SK-N-SH (cell line): ENCODE results near the gene PDYN. TPM values are rescaled to one million over a fixed set of nuclear protein-coding genes. Genes with fewer than 3 reads are reported as not detected.

Experiments used
- CTCF ChIA-PET: fragments of 300-600, 350-600 bp; formaldehyde crosslinking; extraction: SDS; loops from one replicate; lab custom pipeline; 2021; lab: Yijun Ruan, JAX
- POLR2A ChIA-PET: fragments of 350-600 bp; sonication (Branson Sonifier 250); formaldehyde crosslinking; extraction: SDS; loops from one replicate; lab custom pipeline; 2020; ENCODE audit warnings: antibody characterized with exemption, inconsistent platforms; lab: Yijun Ruan, JAX
- DNase-seq: peaks from one replicate; pipeline ENCODE4 v3.0.0; 2012
- H2AFZ ChIP-seq: fragments of 200-600 bp; sonication (generic); 2 replicates; pipeline ENCODE4 v1.8.1; 2016; ENCODE audit warnings: antibody characterized with exemption, mild to moderate bottlenecking, low read depth
- H3F3A ChIP-seq: fragments of 200-600 bp; sonication (generic); replicated peaks from 2 replicates; pipeline ENCODE3; 2016; ENCODE audit warnings: antibody characterized with exemption, mild to moderate bottlenecking; ENCODE audit not compliant: insufficient read depth
- H3K27ac ChIP-seq, 2 experiments: fragments of 200-500 bp in 1 of 2; fragments of 200-600 bp in 1 of 2; sonication (Bioruptor generic) in 1 of 2; sonication (generic), shearing (Covaris generic) in 1 of 2; 2 replicates each; pipeline versions ENCODE4 v1.5.1 to v1.6.1; 2014 to 2016; ENCODE audit warnings: low read depth in 2 of 2, inconsistent platforms in 1 of 2, low read length in 1 of 2, mild to moderate bottlenecking in 1 of 2, mixed read lengths in 1 of 2
- H3K27me3 ChIP-seq: fragments of 200-600 bp; sonication (generic), shearing (Covaris generic); 2 replicates; pipeline ENCODE4 v1.6.1; 2016; ENCODE audit warnings: mixed run types; ENCODE audit not compliant: insufficient read depth
- H3K36me3 ChIP-seq, 2 experiments: fragments of 200-500 bp in 1 of 2; fragments of 200-600 bp in 1 of 2; sonication (Bioruptor generic) in 1 of 2; sonication (generic) in 1 of 2; replicated peaks in 1 of 2; 2 replicates each; pipeline versions ENCODE3 to v1.5.1; 2014 to 2016; ENCODE audit warnings: low read length in 1 of 2, mild to moderate bottlenecking in 1 of 2; ENCODE audit not compliant: insufficient read depth in 2 of 2, control insufficient read depth in 1 of 2
- H3K4me1 ChIP-seq, 2 experiments: fragments of 200-500 bp in 1 of 2; fragments of 200-600 bp in 1 of 2; sonication (Bioruptor generic) in 1 of 2; sonication (generic), shearing (Covaris generic) in 1 of 2; 2 replicates each; pipeline versions ENCODE4 v1.5.1 to v1.6.1; 2014 to 2016; ENCODE audit warnings: low read depth in 1 of 2, low read length in 1 of 2, mixed run types in 1 of 2; ENCODE audit not compliant: insufficient read depth in 2 of 2, control insufficient read depth in 1 of 2
- H3K4me2 ChIP-seq: fragments of 200-600 bp; sonication (generic), shearing (Covaris generic); 2 replicates; pipeline ENCODE4 v1.6.1; 2017; ENCODE audit warnings: mixed run types
- H3K4me3 ChIP-seq, 2 experiments: fragments of 200-500 bp in 1 of 2; fragments of 200-600 bp in 1 of 2; sonication (Bioruptor generic) in 1 of 2; sonication (generic), shearing (Covaris generic) in 1 of 2; 2 replicates each; pipeline versions ENCODE4 v1.5.1 to v1.8.1; 2014 to 2016; ENCODE audit warnings: low read depth in 2 of 2, inconsistent platforms in 1 of 2, low read length in 1 of 2, mild to moderate bottlenecking in 1 of 2, mixed read lengths in 1 of 2, moderate library complexity in 1 of 2
- H3K79me2 ChIP-seq: fragments of 200-600 bp; sonication (generic); 2 replicates; pipeline ENCODE4 v1.8.1; 2017; ENCODE audit warnings: mild to moderate bottlenecking; ENCODE audit not compliant: insufficient read depth
- H3K9ac ChIP-seq: fragments of 200-600 bp; sonication (generic); 2 replicates; pipeline ENCODE4 v1.6.1; 2017; ENCODE audit warnings: mixed run types
- H3K9me2 ChIP-seq: fragments of 200-600 bp; sonication (generic); 2 replicates; pipeline ENCODE4 v1.6.1; 2017; ENCODE audit warnings: mixed run types
- H3K9me3 ChIP-seq: fragments of 200-600 bp; sonication (generic); 2 replicates; pipeline ENCODE4 v1.6.1; 2017; ENCODE audit warnings: mixed run types, mild to moderate bottlenecking, moderate library complexity
- H4K20me1 ChIP-seq: fragments of 200-600 bp; sonication (generic); 2 replicates; pipeline ENCODE4 v1.6.1; 2017; ENCODE audit warnings: mild to moderate bottlenecking, mixed run types; ENCODE audit not compliant: insufficient read depth
- ELF1 ChIP-seq: IDR thresholded peaks from 2 replicates; pipeline ENCODE4 v1.4.0; 2012
- EP300 ChIP-seq, 2 experiments: IDR thresholded peaks; 2 replicates each; pipeline versions ENCODE4 v1.4.0 to v1.6.1; 2012; ENCODE audit warnings: borderline replicate concordance in 1 of 2, low read depth in 1 of 2, low read length in 1 of 2
- EZH2phosphoT487 ChIP-seq: fragments of 200-600 bp; sonication (generic); IDR thresholded peaks from 2 replicates; pipeline ENCODE4 v1.6.1; 2017; ENCODE audit warnings: low read depth, mixed run types, mild to moderate bottlenecking, antibody characterized with exemption, moderate library complexity, borderline replicate concordance
- FOSL2 ChIP-seq: IDR thresholded peaks from 2 replicates; pipeline ENCODE4 v1.4.0; 2012; ENCODE audit warnings: low read depth, mild to moderate bottlenecking, moderate library complexity, borderline replicate concordance
- FOXM1 ChIP-seq: IDR thresholded peaks from 2 replicates; pipeline ENCODE4 v1.4.0; 2012; ENCODE audit warnings: low read depth, mild to moderate bottlenecking
- GABPA ChIP-seq: IDR thresholded peaks from 2 replicates; pipeline ENCODE4 v1.4.0; 2012; ENCODE audit warnings: low read depth, mild to moderate bottlenecking
- JUND ChIP-seq: IDR thresholded peaks from 2 replicates; pipeline ENCODE4 v1.4.0; 2012
- MEF2A ChIP-seq: IDR thresholded peaks from 2 replicates; pipeline ENCODE4 v1.4.0; 2012; ENCODE audit warnings: low read depth, borderline replicate concordance
- MXI1 ChIP-seq: IDR thresholded peaks from 2 replicates; pipeline ENCODE4 v1.6.1; 2012; ENCODE audit warnings: mild to moderate bottlenecking, low read depth, low read length, improper control_type of control experiment
- NRF1 ChIP-seq: IDR thresholded peaks from 2 replicates; pipeline ENCODE4 v1.6.1; 2012; ENCODE audit warnings: low read depth, mild to moderate bottlenecking, low read length
- POLR2AphosphoS5 ChIP-seq: IDR thresholded peaks from 2 replicates; pipeline ENCODE4 v1.6.1; 2012; ENCODE audit warnings: low read depth, low read length
- RAD21 ChIP-seq: IDR thresholded peaks from 2 replicates; pipeline ENCODE4 v1.6.1; 2012; ENCODE audit warnings: mild to moderate bottlenecking, low read length
- RCOR1 ChIP-seq: fragments of 150-350 bp; IDR thresholded peaks from 2 replicates; pipeline ENCODE4 v1.6.1; 2017; ENCODE audit warnings: antibody characterized with exemption, low read length
- RXRA ChIP-seq: IDR thresholded peaks from 2 replicates; pipeline ENCODE4 v1.4.0; 2012; ENCODE audit warnings: low read depth, mild to moderate bottlenecking, borderline replicate concordance
- SMC3 ChIP-seq: IDR thresholded peaks from 2 replicates; pipeline ENCODE4 v1.6.1; 2012; ENCODE audit warnings: low read depth, low read length, improper control_type of control experiment
- TEAD4 ChIP-seq: IDR thresholded peaks from 2 replicates; pipeline ENCODE4 v1.4.0; 2012; ENCODE audit warnings: mild to moderate bottlenecking, borderline replicate concordance; ENCODE audit not compliant: insufficient read depth
- YY1 ChIP-seq: IDR thresholded peaks from 2 replicates; pipeline ENCODE4 v1.4.0; 2012; ENCODE audit warnings: low read depth, mild to moderate bottlenecking
- WGBS: methylation state at CpG from one replicate; pipeline ENCODE4 v1.1.6; 2017; ENCODE audit warnings: low lambda C conversion rate; 5-methylcytosine and 5-hydroxymethylcytosine counted together
- polyA plus RNA-seq, 3 experiments: library from polyadenylated mRNA; depleted of rRNA; stranded (reverse); fragments of >200 nt; gene quantifications; 2 replicates each; pipeline ENCODE4 v1.2.3, GENCODE V29; 2012
- TF ChIP-seq, protein P1 (sequence below): fragments of 150-350 bp; IDR thresholded peaks from 2 replicates; pipeline ENCODE4 v1.6.1; 2017; ENCODE audit warnings: antibody characterized with exemption, low read length, low read depth, borderline replicate concordance
- TF ChIP-seq, protein P2 (sequence below): fragments of 150-350 bp; IDR thresholded peaks from 2 replicates; pipeline ENCODE4 v1.6.1; 2016; ENCODE audit warnings: mild to moderate bottlenecking, low read depth, low read length

The PDYN gene
- polyA plus RNA-seq, 1 of the 3 experiments (the other 2 are of a cell fraction): not detected

- no peak for DNase-seq
- Histone ChIP-seq H3K9me3 (no peaks in the 10 kb centered on the region), H3K9ac (no peak overlapping the region), H3K36me3 (no peaks in the 10 kb centered on the region), H3K79me2 (no peaks in the 10 kb centered on the region), H3K4me2 (no peak overlapping the region), H2AFZ (no peak overlapping the region), H3K27ac (no peak overlapping the region), H3K4me1 (no peaks in the 10 kb centered on the region), H4K20me1 (no peaks in the 10 kb centered on the region), H3K9me2 (no peaks in the 10 kb centered on the region), H3F3A (no peaks in the 10 kb centered on the region), H3K4me3 (no peak overlapping the region), H3K27me3 (peaks cover 67% of the 10 kb centered on the region)
- ChIA-PET POLR2A (no interaction called here), CTCF (interaction anchor here (1.2 to 2.7 kb wide), 3 partner anchors 9 to 178 kb away, joined by 3 to 8 read pairs (median 4); no protein-coding TSS in a partner anchor)
- TF ChIP-seq EZH2phosphoT487 (no peak), EP300 (IDR thresholded peaks at IDR 0.05; ENCODE audit: borderline replicate concordance in 1 of 2, low read depth in 1 of 2, low read length in 1 of 2) (no peak), YY1 (no peak), FOSL2 (no peak), SMC3 (no peak)
- WGBS: 60% methylated on average over 8 of the region's 14 CpGs
These were observed 769 bp upstream of the PDYN start for GRCh38 chr20:1994627-1995026.

GRCh38 chr20:1992359-1993110, 1.3 kb downstream of the PDYN start:
- peaks cover 62% of the 10 kb centered on the region for H3K27me3 ChIP-seq
- ChIA-PET CTCF (interaction anchor here (1.0 to 2.0 kb wide), 4 partner anchors 13 to 190 kb away, joined by 3 to 6 read pairs (median 4); no protein-coding TSS in a partner anchor), POLR2A (no interaction called here)
- no peaks in the 10 kb centered on the region for H3K9me2 ChIP-seq
- H3K4me1 ChIP-seq: no peaks in the 10 kb centered on the region
- no peak for DNase-seq
- no peak overlapping the region for H3K27ac ChIP-seq
- H3K79me2 ChIP-seq: no peaks in the 10 kb centered on the region
- no peak overlapping the region for H3K4me2 ChIP-seq
- 26% methylated on average over 8 of the region's 8 CpGs for WGBS
- H3F3A ChIP-seq: no peaks in the 10 kb centered on the region
- TF ChIP-seq ELF1: no peak
- no peak for TF ChIP-seq MEF2A
- TF ChIP-seq GABPA: no peak
- no peak for TF ChIP-seq TEAD4
- TF ChIP-seq, protein P1, sequence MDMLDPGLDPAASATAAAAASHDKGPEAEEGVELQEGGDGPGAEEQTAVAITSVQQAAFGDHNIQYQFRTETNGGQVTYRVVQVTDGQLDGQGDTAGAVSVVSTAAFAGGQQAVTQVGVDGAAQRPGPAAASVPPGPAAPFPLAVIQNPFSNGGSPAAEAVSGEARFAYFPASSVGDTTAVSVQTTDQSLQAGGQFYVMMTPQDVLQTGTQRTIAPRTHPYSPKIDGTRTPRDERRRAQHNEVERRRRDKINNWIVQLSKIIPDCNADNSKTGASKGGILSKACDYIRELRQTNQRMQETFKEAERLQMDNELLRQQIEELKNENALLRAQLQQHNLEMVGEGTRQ: no peak
- TF ChIP-seq RCOR1: no peak
- no peak for TF ChIP-seq JUND
- TF ChIP-seq FOXM1: no peak
- TF ChIP-seq, protein P2, sequence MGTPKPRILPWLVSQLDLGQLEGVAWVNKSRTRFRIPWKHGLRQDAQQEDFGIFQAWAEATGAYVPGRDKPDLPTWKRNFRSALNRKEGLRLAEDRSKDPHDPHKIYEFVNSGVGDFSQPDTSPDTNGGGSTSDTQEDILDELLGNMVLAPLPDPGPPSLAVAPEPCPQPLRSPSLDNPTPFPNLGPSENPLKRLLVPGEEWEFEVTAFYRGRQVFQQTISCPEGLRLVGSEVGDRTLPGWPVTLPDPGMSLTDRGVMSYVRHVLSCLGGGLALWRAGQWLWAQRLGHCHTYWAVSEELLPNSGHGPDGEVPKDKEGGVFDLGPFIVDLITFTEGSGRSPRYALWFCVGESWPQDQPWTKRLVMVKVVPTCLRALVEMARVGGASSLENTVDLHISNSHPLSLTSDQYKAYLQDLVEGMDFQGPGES: no peak
- no peak for TF ChIP-seq YY1
- TF ChIP-seq EZH2phosphoT487: no peak
- TF ChIP-seq NRF1: no peak
- no peak for TF ChIP-seq POLR2AphosphoS5
- TF ChIP-seq RXRA: no peak
- no peak for TF ChIP-seq MXI1
- TF ChIP-seq RAD21: no peak
- H2AFZ ChIP-seq: no peak overlapping the region
- H4K20me1 ChIP-seq: no peaks in the 10 kb centered on the region
- no peaks in the 10 kb centered on the region for H3K36me3 ChIP-seq
- H3K9ac ChIP-seq: no peak overlapping the region
- no peak overlapping the region for H3K4me3 ChIP-seq
- no peaks in the 10 kb centered on the region for H3K9me3 ChIP-seq
